ENCODE results near the gene CORO1C. TPM values are rescaled to one million over a fixed set of nuclear protein-coding genes. Genes with fewer than 3 reads are reported as not detected.
A peak's percentile ranks its signal among the peaks of the same experiment; 100 is the strongest.

The CORO1C gene
- total RNA-seq, 1 experiment from 2014 or later, result 138 TPM

GRCh38 chr12:108729612-108730364, 1.5 kb downstream of the CORO1C start:
- no peaks in the 10 kb centered on the region for H3K9me3 ChIP-seq (ENCODE audit: control insufficient read depth in 1 of 2, insufficient read depth in 1 of 2, low read depth in 1 of 2, low read length in 2 of 2)
- H3K4me2 ChIP-seq (ENCODE audit: low read length), result peak overlapping the region; percentile 92
- H2AFZ ChIP-seq (ENCODE audit: low read depth, low read length, poor library complexity, severe bottlenecking), result no peak overlapping the region
- peaks cover 60% of the 10 kb centered on the region for H3K79me2 ChIP-seq (ENCODE audit: insufficient read depth, low read length)
- peak overlapping the region; percentile 78; the same call in 1 of the 2 replicates for H3K27ac ChIP-seq (ENCODE audit: low read depth, low read length)
- no TSS peak for BruUV-seq (replicated peaks)
- ATAC-seq (no peak), DNase-seq (ENCODE audit: low read depth, low spot score) (no peak)
- POLR2A ChIA-PET, result interaction anchor here (1.1 to 1.3 kb wide), 3 partner anchors 43 to 57 kb away, joined by 3 to 8 read pairs (median 4); no protein-coding TSS in a partner anchor
- CTCF ChIA-PET, result no interaction called here
- H3K9ac ChIP-seq (ENCODE audit: low read length), result peak overlapping the region; percentile 89
- RAD21 ChIA-PET (ENCODE audit: low non-redundant PET in 1 of 2, low total read pairs in 2 of 2, uncharacterized antibody in 2 of 2, unreplicated experiment in 2 of 2), result interaction anchor here in 1 of 2 experiments (1.4 kb wide), 1 partner anchor 65 kb away, joined by 7 read pairs; no protein-coding TSS in a partner anchor
- no peaks in the 10 kb centered on the region for H3K9me2 ChIP-seq (ENCODE audit: insufficient read depth)
- H3K4me3 ChIP-seq (replicated peaks in 1 of 2; ENCODE audit: low read depth in 1 of 2, low read length in 2 of 2), result peak overlapping the region; percentile 71 to 85
- intact Hi-C loops (cut with micrococcal nuclease), result loop anchor here (5.0 kb wide), 2 partner anchors 37 to 62 kb away; no protein-coding TSS in a partner anchor
- no peaks in the 10 kb centered on the region for H3K27me3 ChIP-seq (ENCODE audit: insufficient read depth, low read length)
- peaks cover 27 to 53% of the 10 kb centered on the region in 2 experiments for H3K4me1 ChIP-seq (ENCODE audit: control insufficient read depth in 1 of 2, insufficient read depth in 2 of 2, low read length in 2 of 2)
- no peaks in the 10 kb centered on the region for H3K36me3 ChIP-seq (ENCODE audit: control insufficient read depth in 1 of 2, insufficient read depth in 2 of 2, low read length in 2 of 2)
- H4K20me1 ChIP-seq (ENCODE audit: insufficient read depth), result no peaks in the 10 kb centered on the region
- no peak for TF ChIP-seq EZH2phosphoT487 (IDR thresholded peaks at IDR 0.05; ENCODE audit: borderline replicate concordance)
- no peak for TF ChIP-seq RAD21 (IDR thresholded peaks at IDR 0.05; ENCODE audit: low read depth)
- TF ChIP-seq SIN3A (IDR thresholded peaks at IDR 0.05; ENCODE audit: low read depth), result no peak
- no peak for TF ChIP-seq EGR1 (IDR thresholded peaks at IDR 0.05; ENCODE audit: low read depth)
- no peak for TF ChIP-seq SP1 (IDR thresholded peaks at IDR 0.05; ENCODE audit: low read depth)
- TF ChIP-seq JUND (IDR thresholded peaks at IDR 0.05), result no peak
- no peak for TF ChIP-seq SRF (IDR thresholded peaks at IDR 0.05; ENCODE audit: low read depth)

- intact Hi-C loops (cut with micrococcal nuclease), result no loop called here
- TF ChIP-seq POLR2AphosphoS5 (IDR thresholded peaks at IDR 0.05; ENCODE audit: low read depth, low read length) (no peak), SIN3A (IDR thresholded peaks at IDR 0.05; ENCODE audit: low read depth) (no peak), CTCF (IDR thresholded peaks at IDR 0.05 in 2 of 3, conservative IDR thresholded peaks at IDR 0.05 in 1 of 3; ENCODE audit: borderline replicate concordance in 1 of 3, insufficient read depth in 1 of 3, low read depth in 2 of 3, low read length in 2 of 3) (no peak), EZH2phosphoT487 (IDR thresholded peaks at IDR 0.05; ENCODE audit: borderline replicate concordance) (no peak)
- Histone ChIP-seq H3K9me2 (ENCODE audit: insufficient read depth) (no peaks in the 10 kb centered on the region), H3K9ac (ENCODE audit: low read length) (0 out of 2 replicates have a peak overlapping the region, but pooled peaks have one; percentile 89), H3K9me3 (ENCODE audit: control insufficient read depth in 1 of 2, insufficient read depth in 1 of 2, low read depth in 1 of 2, low read length in 2 of 2) (no peaks in the 10 kb centered on the region), H3K4me3 (replicated peaks in 1 of 2; ENCODE audit: low read depth in 1 of 2, low read length in 2 of 2) (no peak overlapping the region), H2AFZ (ENCODE audit: low read depth, low read length, poor library complexity, severe bottlenecking) (no peak overlapping the region), H3K36me3 (ENCODE audit: control insufficient read depth in 1 of 2, insufficient read depth in 2 of 2, low read length in 2 of 2) (no peaks in the 10 kb centered on the region), H3K4me2 (ENCODE audit: low read length) (peak overlapping the region; percentile 92), H3K27ac (ENCODE audit: low read depth, low read length) (no peak overlapping the region), H3K27me3 (ENCODE audit: insufficient read depth, low read length) (no peaks in the 10 kb centered on the region), H3K4me1 (ENCODE audit: control insufficient read depth in 1 of 2, insufficient read depth in 2 of 2, low read length in 2 of 2) (peaks cover 22 to 53% of the 10 kb centered on the region in 2 experiments), H3K79me2 (ENCODE audit: insufficient read depth, low read length) (peaks cover 68% of the 10 kb centered on the region), H4K20me1 (ENCODE audit: insufficient read depth) (no peaks in the 10 kb centered on the region)
- CTCF ChIA-PET, result no interaction called here
- TSS peak; percentile 32 for BruUV-seq (replicated peaks)
- RAD21 ChIA-PET (ENCODE audit: low non-redundant PET in 1 of 2, low total read pairs in 2 of 2, uncharacterized antibody in 2 of 2, unreplicated experiment in 2 of 2), result no interaction called here
- POLR2A ChIA-PET, result no interaction called here
- DNase-seq (ENCODE audit: low read depth, low spot score) (no peak), ATAC-seq (no peak)
Measured at GRCh38 chr12:108728820-108729611, 2.3 kb downstream of the CORO1C start.

Measured in HCT116 (cell line).